Pancreas (tissue), 10 donors: Measurements from ENCODE around the gene LCN12. TPM values are rescaled to one million over a fixed set of nuclear protein-coding genes. Genes with fewer than 3 reads are reported as not detected.
A peak's percentile ranks its signal among the peaks of the same experiment; 100 is the strongest.

Experiments
- ATAC-seq, 4 donors: fragments of 200-7000 bp; cut with Tn5 transposase; one replicate each; pipeline versions ENCODE4 v1.8.0 to v1.9.1; 2020; ENCODE audit warnings: mild to moderate bottlenecking in 4 of 4, moderate library complexity in 4 of 4
- DNase-seq, 6 donors: peaks; one replicate each; pipeline ENCODE4 v3.0.0-alpha.2; 2020
- FAIRE-seq: peaks from 2 replicates; lab custom pipeline; 2012; peaks lifted over from hg19 to GRCh38; lab: Jason Lieb, UNC
- H3K27ac ChIP-seq, 4 donors: fragments of 200-600 bp; sonication (generic); 1 replicate in 3 of 4; 2 replicates in 1 of 4; pipeline versions ENCODE4 v1.5.0 to v1.8.0; 2020
- H3K27me3 ChIP-seq, 4 donors: fragments of 200-600 bp; one replicate each; pipeline ENCODE4 v1.8.0; 2021
- H3K36me3 ChIP-seq, 3 donors: fragments of 200-600 bp; sonication (generic) in 1 of 3; one replicate each; pipeline versions ENCODE4 v1.5.0 to v1.8.0; 2020 to 2021
- H3K4me1 ChIP-seq, 3 donors: fragments of 200-600 bp; one replicate each; pipeline ENCODE4 v1.8.0; 2021
- H3K4me3 ChIP-seq, 4 donors: fragments of 200-600 bp; sonication (generic) in 2 of 4; one replicate each; pipeline versions ENCODE4 v1.5.0 to v1.8.0; 2020 to 2021
- H3K9me3 ChIP-seq, 4 donors: fragments of 200-600 bp; one replicate each; pipeline ENCODE4 v1.8.0; 2021
- WGBS, 2 donors: extraction: QIAGEN DNeasy Blood & Tissue Kit; methylation state at CpG; one replicate each; pipeline ENCODE4 v1.1.7; 2013; 5-methylcytosine and 5-hydroxymethylcytosine counted together
- intact Hi-C, 3 donors: fragments of 100-400 bp; cut with DNase I; formaldehyde crosslinking; loops; one replicate each; pipeline versions ENCODE4 v1.11.1 to v1.14.2; 2022
- polyA plus RNA-seq, 2 donors: library from polyadenylated mRNA; stranded (reverse); fragments of 200-250 nt; gene quantifications; one replicate each; pipeline ENCODE4 v1.2.3, GENCODE V29; 2013
- total RNA-seq, 6 donors: library from RNA; stranded (reverse); fragmentation: NEBNext Ultra II Directional in 4 of 6; extraction: Animal tissue kit (Norgen Biotek cat#: 25700) in 4 of 6; gene quantifications; one replicate each; pipeline versions ENCODE4 v1.2.1 to v1.2.4, GENCODE V29; 2021 to 2023
- TF ChIP-seq, protein P1 (sequence below), 4 donors: fragments of 200-600 bp; sonication (generic) in 3 of 4; IDR thresholded peaks; one replicate each; pipeline versions ENCODE4 v1.5.0 to v1.8.0; 2021; ENCODE audit warnings: antibody characterized with exemption in 4 of 4
- donor health status: healthy with polysubstance abuse.
- donor health status: DM: no; HTN: no; CAD: no; lungs with moderate emphysema.
- donor health status: DM: no; HTN: no; CAD: no.
- donor health status: control.
- donor health status: control.
- donor health status: Bipolar disorder and iron deficiency.
- donor health status: DM: yes; HTN: yes; CAD: no.
- donor health status: DM: no; HTN: no; CAD: no.
- donor health status: DM: no; HTN: no; CAD: no.
- donor health status: DM: yes; HTN: yes; CAD: no.

The LCN12 gene
- total and polyA plus RNA-seq, 8 donors: 0.57 to 16.5 (median 3.4) TPM

DNA sequence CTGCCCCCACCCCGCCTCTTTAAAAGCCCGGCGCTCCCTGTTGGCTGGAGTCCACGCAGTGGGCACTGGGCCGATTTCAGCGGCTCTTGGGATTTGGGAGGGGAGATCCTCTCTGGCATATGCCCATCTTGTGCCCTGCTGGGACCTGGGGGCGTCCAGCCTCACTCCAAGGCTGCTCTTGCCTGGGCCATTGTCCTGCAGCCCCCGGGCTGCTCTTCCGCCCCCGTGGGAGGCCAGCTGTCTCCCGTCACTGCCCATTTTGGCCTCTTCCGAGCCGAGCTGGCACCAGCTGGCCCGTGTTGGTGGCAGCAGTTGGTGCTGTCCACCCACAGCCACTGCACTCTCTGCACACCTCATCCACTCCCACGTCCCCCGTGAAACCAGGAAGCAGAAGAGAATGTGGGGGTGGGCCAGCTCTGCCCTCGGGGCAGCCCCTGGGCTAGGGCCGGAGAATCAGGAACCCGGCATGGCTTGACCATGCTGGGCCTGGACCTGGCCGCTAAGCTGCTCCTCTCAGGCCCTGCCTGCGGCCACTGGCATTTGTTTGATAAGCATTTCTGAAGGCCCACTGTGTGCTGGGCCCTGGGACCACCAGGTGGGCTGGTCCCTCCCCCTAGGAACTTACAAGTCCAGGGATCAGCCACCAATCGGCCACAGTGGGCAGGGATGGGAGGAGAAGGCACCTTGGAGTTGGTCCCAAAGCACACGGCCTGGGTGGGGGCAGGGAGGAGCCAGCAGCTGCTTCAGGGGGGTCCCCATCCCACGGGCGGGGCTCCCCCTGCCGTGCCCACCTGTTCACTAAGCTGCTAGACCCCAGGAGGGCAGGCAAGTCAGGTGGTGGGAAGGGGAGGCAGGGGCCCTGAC is 4.8 kb upstream of the LCN12 start:
- TF ChIP-seq, protein P1, sequence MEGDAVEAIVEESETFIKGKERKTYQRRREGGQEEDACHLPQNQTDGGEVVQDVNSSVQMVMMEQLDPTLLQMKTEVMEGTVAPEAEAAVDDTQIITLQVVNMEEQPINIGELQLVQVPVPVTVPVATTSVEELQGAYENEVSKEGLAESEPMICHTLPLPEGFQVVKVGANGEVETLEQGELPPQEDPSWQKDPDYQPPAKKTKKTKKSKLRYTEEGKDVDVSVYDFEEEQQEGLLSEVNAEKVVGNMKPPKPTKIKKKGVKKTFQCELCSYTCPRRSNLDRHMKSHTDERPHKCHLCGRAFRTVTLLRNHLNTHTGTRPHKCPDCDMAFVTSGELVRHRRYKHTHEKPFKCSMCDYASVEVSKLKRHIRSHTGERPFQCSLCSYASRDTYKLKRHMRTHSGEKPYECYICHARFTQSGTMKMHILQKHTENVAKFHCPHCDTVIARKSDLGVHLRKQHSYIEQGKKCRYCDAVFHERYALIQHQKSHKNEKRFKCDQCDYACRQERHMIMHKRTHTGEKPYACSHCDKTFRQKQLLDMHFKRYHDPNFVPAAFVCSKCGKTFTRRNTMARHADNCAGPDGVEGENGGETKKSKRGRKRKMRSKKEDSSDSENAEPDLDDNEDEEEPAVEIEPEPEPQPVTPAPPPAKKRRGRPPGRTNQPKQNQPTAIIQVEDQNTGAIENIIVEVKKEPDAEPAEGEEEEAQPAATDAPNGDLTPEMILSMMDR (IDR thresholded peaks at IDR 0.05): no peak
- no peak overlapping the region for H3K4me3 ChIP-seq
- peaks cover 0 to 18% (median 0%) of the 10 kb centered on the region in 3 donors for H3K4me1 ChIP-seq
- H3K9me3 ChIP-seq: no peaks in the 10 kb centered on the region
- WGBS, 2 donors: 36 to 40% methylated on average over 26 of the region's 26 CpGs
- ATAC-seq: no peak
- intact Hi-C loops: loop anchor here in 1 of 3 donors (5.0 to 10.0 kb wide), 3 partner anchors 90 to 152 kb away; partner anchors contain the start of genes AJM1, CCDC183, PHPT1 and TMEM141
- H3K27me3 ChIP-seq: no peaks in the 10 kb centered on the region
- DNase-seq: peak in 3 of 6 donors; percentile 39 to 69 (median 68)
- H3K36me3 ChIP-seq: peaks cover 0 to 5% (median 4%) of the 10 kb centered on the region in 3 donors
- FAIRE-seq: no peak
- peak overlapping the region in 1 of 4 donors; percentile 19 for H3K27ac ChIP-seq

DNA sequence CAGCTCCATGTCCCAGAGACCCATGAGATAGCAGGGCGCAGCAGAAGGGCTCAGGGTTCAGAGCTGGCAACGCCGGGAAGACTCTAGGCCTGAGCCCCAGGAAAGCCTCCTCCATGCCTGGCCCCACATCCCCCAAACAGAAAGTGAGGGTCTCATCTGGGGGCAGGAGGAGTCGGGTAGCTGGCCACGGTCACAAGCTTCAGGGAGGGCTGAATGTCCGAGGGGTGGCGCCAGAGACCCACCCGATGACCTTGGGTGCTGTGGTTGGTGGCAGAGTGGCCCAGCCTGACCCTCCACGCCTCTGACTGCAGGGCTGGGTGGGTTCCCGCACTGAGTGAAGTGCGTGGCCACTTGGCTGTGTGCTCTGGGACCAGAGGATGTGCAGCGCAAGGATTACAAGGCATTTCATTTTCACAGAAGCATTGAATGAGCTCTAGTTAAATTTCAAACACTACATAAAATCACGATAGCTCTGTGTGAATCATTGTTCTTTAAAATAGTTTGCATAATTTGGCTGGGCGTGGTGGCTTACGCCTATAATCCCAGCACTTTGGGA is 4.0 kb upstream of the LCN12 start:
- intact Hi-C loops: loop anchor here in 1 of 3 donors (5.0 to 10.0 kb wide), 3 partner anchors 89 to 153 kb away; partner anchors contain the start of genes AJM1, CCDC183, PHPT1 and TMEM141
- Histone ChIP-seq H3K4me1 (peaks cover 0 to 18% (median 0%) of the 10 kb centered on the region in 3 donors), H3K4me3 (no peak overlapping the region), H3K9me3 (no peaks in the 10 kb centered on the region), H3K36me3 (no peaks in the 10 kb centered on the region), H3K27ac (no peak overlapping the region), H3K27me3 (no peaks in the 10 kb centered on the region)
- 51 to 57% methylated on average over 15 of the region's 15 CpGs for WGBS, 2 donors
- TF ChIP-seq, protein P1 (IDR thresholded peaks at IDR 0.05): no peak
- ATAC-seq (no peak), DNase-seq (peak in 3 of 6 donors; percentile 50 to 65 (median 61)), FAIRE-seq (no peak)

DNA sequence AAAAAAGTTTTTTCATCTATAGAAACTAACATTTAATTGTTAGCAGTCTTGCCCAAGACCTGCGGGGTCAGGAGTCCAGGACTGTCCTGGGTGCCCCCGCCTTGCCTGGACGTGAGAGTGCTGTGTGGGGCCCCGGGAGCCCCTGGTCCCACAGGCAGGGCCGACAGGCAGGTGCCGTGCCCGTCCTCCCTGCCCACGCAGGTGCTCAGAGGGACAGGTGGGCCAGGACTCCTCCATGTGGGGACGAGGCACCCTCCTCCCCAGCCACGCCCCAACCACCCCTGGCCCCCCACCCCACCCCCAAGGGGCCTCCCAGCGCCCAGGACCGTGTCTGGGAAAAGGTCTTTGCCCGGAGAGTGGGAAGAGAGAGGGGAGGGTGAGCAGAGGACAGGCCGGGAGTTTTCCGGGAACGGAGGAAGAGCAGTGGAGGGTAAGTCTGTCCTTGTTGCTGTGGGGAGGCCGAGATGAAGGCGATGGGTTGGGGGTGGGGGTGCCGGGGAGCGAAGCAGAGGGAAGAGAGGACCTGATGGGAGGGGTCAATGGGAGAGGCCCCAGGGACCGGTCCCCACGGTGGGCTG is 2.7 kb upstream of the LCN12 start:
- Histone ChIP-seq H3K27me3 (no peaks in the 10 kb centered on the region), H3K4me1 (peaks cover 0 to 18% (median 0%) of the 10 kb centered on the region in 3 donors), H3K36me3 (no peaks in the 10 kb centered on the region), H3K4me3 (peak overlapping the region; percentile 58 to 71 (median 66)), H3K27ac (peak overlapping the region; percentile 93 to 94 (median 94)), H3K9me3 (no peaks in the 10 kb centered on the region)
- intact Hi-C loops: loop anchor here in 1 of 3 donors (5.0 to 10.0 kb wide), 3 partner anchors 88 to 155 kb away; partner anchors contain the start of genes AJM1, CCDC183, PHPT1 and TMEM141
- no peak for FAIRE-seq
- peak in 2 of 6 donors; percentile 46 to 84 for DNase-seq
- TF ChIP-seq, protein P1 (IDR thresholded peaks at IDR 0.05): no peak
- ATAC-seq: peak; percentile 9 to 16 (median 12)
- 8 to 9% methylated on average over 19 to 21 of the region's 22 CpGs for WGBS, 2 donors

DNA sequence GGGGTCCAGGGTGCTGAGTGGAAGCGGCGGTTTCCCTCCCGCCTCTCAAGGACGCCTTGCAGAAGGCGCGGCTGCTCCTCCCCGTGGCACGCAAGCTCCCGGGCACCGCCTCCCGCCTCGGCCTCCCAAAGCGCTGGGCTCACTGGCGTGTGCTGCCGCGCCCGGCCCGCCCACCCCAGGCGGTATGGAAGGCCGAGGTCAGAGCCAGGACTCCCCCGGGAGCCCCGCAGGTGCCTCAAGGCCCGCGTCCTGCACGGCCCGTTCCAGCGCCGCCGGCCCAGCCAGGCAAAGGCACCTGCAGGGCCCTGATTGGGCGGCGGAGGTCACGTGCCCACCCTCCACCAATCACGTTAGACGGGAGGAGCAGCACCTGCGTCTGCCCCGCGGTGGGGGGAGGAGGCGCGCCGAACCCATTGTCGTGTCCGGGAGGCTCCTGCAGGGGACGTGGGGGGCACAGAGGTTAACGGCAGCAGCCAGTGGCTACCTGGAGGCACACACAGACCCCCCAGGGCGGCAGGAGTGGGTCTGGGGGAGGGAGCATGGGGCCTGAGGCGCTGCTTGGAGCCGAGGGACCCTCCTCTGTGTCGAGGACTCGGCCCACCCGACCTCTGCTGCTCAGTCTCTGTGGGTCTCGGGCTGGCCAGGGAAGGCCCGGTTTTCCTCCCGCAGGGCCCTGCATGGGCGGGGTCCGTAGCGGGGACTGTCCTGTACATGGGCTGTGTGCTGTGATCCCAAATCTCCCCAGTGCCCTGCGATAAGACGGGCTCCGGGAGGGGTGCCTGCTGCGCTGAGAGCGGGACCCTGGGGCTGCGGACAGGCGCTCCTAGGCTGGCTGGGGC is 2.0 kb upstream of the LCN12 start:
- whole genome bisulfite sequencing, 2 donors: 1 to 2% methylated on average over 37 to 63 of the region's 63 CpGs
- TF ChIP-seq, protein P1 (IDR thresholded peaks at IDR 0.05): peak in 1 of 4 donors; percentile 15
- Histone ChIP-seq H3K36me3 (no peaks in the 10 kb centered on the region), H3K27ac (peak overlapping the region; percentile 93 to 94 (median 94)), H3K4me1 (peaks cover 0 to 18% (median 0%) of the 10 kb centered on the region in 3 donors), H3K27me3 (no peaks in the 10 kb centered on the region), H3K9me3 (no peaks in the 10 kb centered on the region), H3K4me3 (peak overlapping the region; percentile 58 to 71 (median 66))
- FAIRE-seq: no peak
- peak; percentile 92 to 95 (median 94) for ATAC-seq
- intact Hi-C loops: loop anchor here in 2 of 3 donors (5.0 to 10.0 kb wide), 4 partner anchors 75 to 155 kb away; partner anchors contain the start of genes ABCA2 (in 1 of the 2), AJM1 (in 1 of the 2), CCDC183 (in 1 of the 2) and PHPT1 (in 1 of the 2)
- DNase-seq: peak; percentile 96 to 99 (median 98)
